Bronchial epithelial cell (primary cell): Measurements from ENCODE around the gene KIAA0753. TPM values are rescaled to one million over a fixed set of nuclear protein-coding genes. Genes with fewer than 3 reads are reported as not detected.
A peak's percentile ranks its signal among the peaks of the same experiment; 100 is the strongest.

ENCODE experiments used
- DNase-seq: peaks from one replicate; pipeline ENCODE4 v3.0.0-alpha.2; 2010; ENCODE audit warnings: low read depth
- FAIRE-seq: peaks from 2 replicates; lab custom pipeline; 2011; peaks lifted over from hg19 to GRCh38; lab: Jason Lieb, UNC
- H3K27me3 ChIP-seq: 2 replicates; pipeline ENCODE4 v1.5.1; 2011; ENCODE audit warnings: low read length; ENCODE audit not compliant: control insufficient read depth, insufficient read depth
- H3K36me3 ChIP-seq: 2 replicates; pipeline ENCODE4 v1.5.1; 2011; ENCODE audit warnings: low read length; ENCODE audit not compliant: control insufficient read depth, insufficient read depth
- H3K4me3 ChIP-seq: 2 replicates; pipeline ENCODE4 v1.5.1; 2011; ENCODE audit warnings: mild to moderate bottlenecking, low read depth, low read length, control low read depth
- CTCF ChIP-seq: IDR thresholded peaks from 2 replicates; pipeline ENCODE4 v1.5.1; 2011; ENCODE audit warnings: mild to moderate bottlenecking, moderate library complexity, low read length, control low read depth, inconsistent platforms; ENCODE audit not compliant: insufficient read depth, severe bottlenecking
- total RNA-seq: library from RNA; depleted of rRNA; stranded (reverse); fragments of >200 nt; gene quantifications from 2 replicates; pipeline ENCODE4 v1.2.1, GENCODE V29; 2014

The KIAA0753 gene
- total RNA-seq, 1 donor from 2014 or later: 6.6 TPM

DNA sequence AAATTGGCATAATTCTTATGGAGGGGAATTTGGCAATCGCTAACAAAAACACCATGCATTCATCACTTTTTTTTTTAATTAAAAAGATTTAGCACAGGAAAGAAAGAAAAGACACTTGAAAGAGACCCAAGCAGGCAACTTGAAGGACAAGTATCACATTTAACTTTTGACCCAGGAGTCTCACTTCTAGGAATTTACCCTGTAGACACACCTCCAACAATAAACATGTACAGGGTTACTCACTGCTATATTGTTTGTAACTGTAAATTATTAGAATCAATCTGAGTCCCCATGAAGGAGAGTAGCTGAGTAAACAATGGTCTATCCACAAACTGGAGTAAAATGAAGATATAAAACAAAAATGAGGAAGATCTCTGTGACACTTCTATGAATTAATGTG is 10.1 kb downstream of the KIAA0753 start:
- no peak for TF ChIP-seq CTCF
- Histone ChIP-seq H3K36me3 (peaks cover 9% of the 10 kb centered on the region), H3K4me3 (no peak overlapping the region), H3K27me3 (no peaks in the 10 kb centered on the region)
- DNase-seq (no peak), FAIRE-seq (no peak)

DNA sequence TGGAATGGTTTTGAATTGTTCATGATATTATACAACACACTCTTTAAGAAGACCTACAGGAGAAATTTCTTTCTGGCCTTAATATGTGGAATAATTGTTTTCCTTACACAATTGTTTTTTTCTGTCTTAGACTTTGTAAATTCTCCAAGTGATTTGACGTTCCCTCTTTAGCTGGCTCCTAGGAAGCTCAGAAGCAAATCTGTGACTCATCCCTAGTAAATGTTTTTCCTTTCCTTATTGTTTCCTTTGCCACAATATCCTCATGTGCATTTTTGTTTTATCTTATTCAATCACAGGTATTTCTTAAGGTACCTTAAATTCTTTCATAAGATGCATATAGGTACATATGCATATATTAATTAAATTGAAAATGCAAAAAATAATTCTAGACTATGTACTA is 13.5 kb downstream of the KIAA0753 start:
- Histone ChIP-seq H3K27me3 (no peaks in the 10 kb centered on the region), H3K36me3 (peaks cover 3% of the 10 kb centered on the region), H3K4me3 (no peak overlapping the region)
- DNase-seq (peak; percentile 28), FAIRE-seq (no peak)
- no peak for TF ChIP-seq CTCF

DNA sequence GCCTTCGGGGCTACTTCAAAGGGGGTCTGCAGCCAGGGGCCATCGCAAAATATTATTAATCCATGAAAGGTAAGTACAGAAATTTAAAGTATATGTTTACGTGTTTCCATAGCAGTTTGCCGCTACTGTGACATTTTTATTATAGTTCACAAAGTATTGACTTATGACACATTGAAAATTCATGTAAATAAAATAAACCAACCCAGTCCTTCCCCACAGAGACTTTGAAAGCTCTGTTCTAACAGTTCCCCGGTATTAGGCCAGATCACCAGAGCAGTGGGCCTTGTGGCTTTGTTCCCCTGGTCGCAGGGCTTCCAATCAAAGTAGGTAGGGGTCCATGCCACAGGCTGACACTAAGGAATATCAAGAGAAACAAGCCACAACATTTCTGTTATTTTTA is 13.9 kb downstream of the KIAA0753 start:
- FAIRE-seq (no peak), DNase-seq (no peak)
- TF ChIP-seq CTCF: no peak
- Histone ChIP-seq H3K36me3 (peaks cover 3% of the 10 kb centered on the region), H3K4me3 (no peak overlapping the region), H3K27me3 (no peaks in the 10 kb centered on the region)

- TF ChIP-seq CTCF: no peak
- Histone ChIP-seq H3K4me3 (no peak overlapping the region), H3K27me3 (no peaks in the 10 kb centered on the region), H3K36me3 (peaks cover 4% of the 10 kb centered on the region)
- FAIRE-seq: no peak
- DNase-seq: no peak
These were observed 16.6 kb downstream of the KIAA0753 start for GRCh38 chr17:6623941-6624340.

- FAIRE-seq: no peak
- H3K27me3 ChIP-seq: no peaks in the 10 kb centered on the region
- no peak overlapping the region for H3K4me3 ChIP-seq
- DNase-seq: no peak
- TF ChIP-seq CTCF: no peak
- H3K36me3 ChIP-seq: peaks cover 2% of the 10 kb centered on the region
These were observed 29.3 kb downstream of the KIAA0753 start for GRCh38 chr17:6611231-6611630.

DNA sequence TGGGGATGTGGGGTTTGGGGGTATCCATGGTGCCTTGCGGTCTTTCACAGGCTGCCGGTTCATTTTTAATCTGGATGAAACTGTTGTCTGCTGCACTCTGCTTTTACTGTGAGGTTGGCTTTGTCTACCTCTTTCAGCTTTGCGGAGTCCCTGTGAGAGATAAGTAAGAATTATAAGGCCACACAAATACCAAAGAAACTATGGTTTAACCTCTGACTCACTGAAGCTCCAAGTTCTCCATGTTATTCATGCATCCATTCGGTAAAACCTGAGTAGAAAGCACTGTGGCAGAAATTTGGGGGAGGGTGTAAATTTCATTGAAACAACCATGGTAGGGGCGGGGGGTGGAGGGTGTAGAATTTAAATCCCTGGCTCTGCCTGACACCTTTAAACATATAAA is 30.5 kb downstream of the KIAA0753 start:
- no peaks in the 10 kb centered on the region for H3K27me3 ChIP-seq
- no peak for DNase-seq
- no peak overlapping the region for H3K4me3 ChIP-seq
- no peak for FAIRE-seq
- no peak for TF ChIP-seq CTCF
- H3K36me3 ChIP-seq: peaks cover 2% of the 10 kb centered on the region
